Esophagus muscularis mucosa (tissue), 4 donors: ENCODE data around the gene SELENOH. TPM values are rescaled to one million over a fixed set of nuclear protein-coding genes. Genes with fewer than 3 reads are reported as not detected.
A peak's percentile ranks its signal among the peaks of the same experiment; 100 is the strongest.

ENCODE experiments used
- DNase-seq: peaks from one replicate; pipeline ENCODE4 v3.0.0-alpha.2; 2017; ENCODE audit errors: extremely low spot score
- H3K27ac ChIP-seq, 4 donors: fragments of 200-600 bp; sonication (generic); replicated peaks in 1 of 4; 1 replicate in 3 of 4; 2 replicates in 1 of 4; pipeline ENCODE4 v1.5.1; 2016 to 2019; ENCODE audit warnings: mild to moderate bottlenecking in 1 of 4
- H3K27me3 ChIP-seq, 4 donors: fragments of 200-600 bp; sonication (generic); one replicate each; pipeline versions ENCODE4 v1.5.1 to v1.6.0; 2016 to 2019
- H3K36me3 ChIP-seq, 4 donors: fragments of 200-600 bp; sonication (generic); one replicate each; pipeline ENCODE4 v1.5.1; 2016 to 2019
- H3K4me1 ChIP-seq, 4 donors: fragments of 200-600 bp; sonication (generic); one replicate each; pipeline ENCODE4 v1.5.1; 2016 to 2019
- H3K4me3 ChIP-seq, 4 donors: fragments of 200-600 bp; sonication (generic); 1 replicate in 2 of 4; 2 replicates in 2 of 4; pipeline ENCODE4 v1.5.1; 2016 to 2019; ENCODE audit warnings: mild to moderate bottlenecking in 4 of 4, moderate library complexity in 1 of 4
- H3K9me3 ChIP-seq, 4 donors: fragments of 200-600 bp; sonication (generic); 1 replicate in 3 of 4; 2 replicates in 1 of 4; pipeline ENCODE4 v1.5.1; 2016 to 2019
- EP300 ChIP-seq: sonication (generic); formaldehyde crosslinking; IDR thresholded peaks from one replicate; pipeline ENCODE4 v1.6.1; 2017; ENCODE audit warnings: antibody characterized with exemption
- POLR2A ChIP-seq: fragments of 450-650 bp; IDR thresholded peaks from one replicate; pipeline ENCODE4 v1.6.1; 2017; ENCODE audit warnings: antibody characterized with exemption, moderate library complexity, mild to moderate bottlenecking, low read depth
- POLR2AphosphoS5 ChIP-seq, 2 donors: sonication (generic); formaldehyde crosslinking; IDR thresholded peaks; one replicate each; pipeline ENCODE4 v1.6.1; 2017; ENCODE audit warnings: antibody characterized with exemption in 2 of 2
- WGBS: methylation state at CpG from one replicate; pipeline ENCODE4 v1.1.5; 2018; 5-methylcytosine and 5-hydroxymethylcytosine counted together
- intact Hi-C: fragments of 100-400 bp; cut with DNase I; formaldehyde crosslinking; loops from one replicate; pipeline ENCODE4 v1.15.1; 2023
- total RNA-seq, 4 donors: library from RNA; depleted of rRNA; stranded (reverse); fragments of >200 nt; gene quantifications; one replicate each; pipeline versions ENCODE4 v1.1.0 to v1.2.1, GENCODE V29; 2016
- TF ChIP-seq, protein P1 (sequence below), 3 experiments: fragments of 200-600 bp in 2 of 3; fragments of 450-650 bp in 1 of 3; sonication (generic) in 2 of 3; IDR thresholded peaks; one replicate each; pipeline ENCODE4 v1.5.1; 2017 to 2019; ENCODE audit warnings: antibody characterized with exemption in 3 of 3, mild to moderate bottlenecking in 2 of 3, moderate library complexity in 1 of 3

SELENOH gene
- total RNA-seq, 4 donors from 2014 or later: 71.4 to 109 (median 82.6) TPM

DNA sequence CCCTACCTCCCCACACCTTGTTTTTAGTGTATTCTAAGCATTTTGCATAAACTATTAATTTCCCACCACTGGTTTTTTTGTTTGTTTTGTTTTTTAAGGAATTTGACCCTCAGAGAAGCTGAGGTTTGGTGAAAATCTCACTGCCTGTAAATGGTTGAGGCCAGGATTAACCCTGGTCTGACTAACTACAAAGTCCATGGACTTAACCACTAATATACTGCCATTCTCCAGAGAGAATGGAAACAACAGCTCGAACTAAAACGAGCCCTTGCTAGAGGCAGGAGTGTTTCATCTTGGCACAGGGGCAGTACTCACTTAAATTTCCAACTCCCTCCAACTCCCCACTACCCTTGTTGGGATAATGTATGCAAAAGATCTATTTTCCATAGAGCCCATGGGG lies 23.3 kb downstream of the SELENOH start:
- Histone ChIP-seq H3K27ac (peak overlapping the region; percentile 88 to 92 (median 92)), H3K27me3 (no peaks in the 10 kb centered on the region), H3K9me3 (no peaks in the 10 kb centered on the region), H3K4me3 (peak overlapping the region; percentile 50 to 74 (median 72)), H3K4me1 (peaks cover 41 to 61% (median 58%) of the 10 kb centered on the region in 4 donors), H3K36me3 (no peaks in the 10 kb centered on the region)
- intact Hi-C loops: no loop called here
- 15% methylated on average over 2 of the region's 2 CpGs for WGBS
- TF ChIP-seq EP300 (no peak), POLR2AphosphoS5 (IDR thresholded peaks at IDR 0.05) (no peak), POLR2A (no peak)
- TF ChIP-seq, protein P1, sequence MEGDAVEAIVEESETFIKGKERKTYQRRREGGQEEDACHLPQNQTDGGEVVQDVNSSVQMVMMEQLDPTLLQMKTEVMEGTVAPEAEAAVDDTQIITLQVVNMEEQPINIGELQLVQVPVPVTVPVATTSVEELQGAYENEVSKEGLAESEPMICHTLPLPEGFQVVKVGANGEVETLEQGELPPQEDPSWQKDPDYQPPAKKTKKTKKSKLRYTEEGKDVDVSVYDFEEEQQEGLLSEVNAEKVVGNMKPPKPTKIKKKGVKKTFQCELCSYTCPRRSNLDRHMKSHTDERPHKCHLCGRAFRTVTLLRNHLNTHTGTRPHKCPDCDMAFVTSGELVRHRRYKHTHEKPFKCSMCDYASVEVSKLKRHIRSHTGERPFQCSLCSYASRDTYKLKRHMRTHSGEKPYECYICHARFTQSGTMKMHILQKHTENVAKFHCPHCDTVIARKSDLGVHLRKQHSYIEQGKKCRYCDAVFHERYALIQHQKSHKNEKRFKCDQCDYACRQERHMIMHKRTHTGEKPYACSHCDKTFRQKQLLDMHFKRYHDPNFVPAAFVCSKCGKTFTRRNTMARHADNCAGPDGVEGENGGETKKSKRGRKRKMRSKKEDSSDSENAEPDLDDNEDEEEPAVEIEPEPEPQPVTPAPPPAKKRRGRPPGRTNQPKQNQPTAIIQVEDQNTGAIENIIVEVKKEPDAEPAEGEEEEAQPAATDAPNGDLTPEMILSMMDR (IDR thresholded peaks at IDR 0.05): no peak
- DNase-seq: no peak

- WGBS: 14% methylated on average over 2 of the region's 2 CpGs
- no peak for DNase-seq
- H3K4me3 ChIP-seq: peak overlapping the region; percentile 50 to 74 (median 72)
- no peaks in the 10 kb centered on the region for H3K36me3 ChIP-seq
- no peaks in the 10 kb centered on the region for H3K9me3 ChIP-seq
- H3K27me3 ChIP-seq: no peaks in the 10 kb centered on the region
- intact Hi-C loops: no loop called here
- H3K4me1 ChIP-seq: peaks cover 45 to 66% (median 62%) of the 10 kb centered on the region in 4 donors
- no peak for TF ChIP-seq POLR2AphosphoS5 (IDR thresholded peaks at IDR 0.05)
- no peak for TF ChIP-seq POLR2A
- TF ChIP-seq EP300: no peak
- TF ChIP-seq, protein P1 (IDR thresholded peaks at IDR 0.05): no peak
- H3K27ac ChIP-seq: peak overlapping the region; percentile 88 to 92 (median 92)
Measured at GRCh38 chr11:57764972-57765371, 23.7 kb downstream of the SELENOH start.

GRCh38 chr11:57770793-57771192 lies 29.5 kb downstream of the SELENOH start:
- WGBS: 40% methylated on average over 1 of the region's 1 CpG
- TF ChIP-seq POLR2A: no peak
- TF ChIP-seq, protein P1 (IDR thresholded peaks at IDR 0.05): no peak
- no peak for TF ChIP-seq POLR2AphosphoS5 (IDR thresholded peaks at IDR 0.05)
- no peak for TF ChIP-seq EP300
- Histone ChIP-seq H3K4me3 (no peak overlapping the region), H3K9me3 (no peaks in the 10 kb centered on the region), H3K36me3 (no peaks in the 10 kb centered on the region), H3K4me1 (peaks cover 79 to 97% (median 94%) of the 10 kb centered on the region in 4 donors), H3K27me3 (no peaks in the 10 kb centered on the region), H3K27ac (no peak overlapping the region)
- no peak for DNase-seq
- intact Hi-C loops: no loop called here

GRCh38 chr11:57771365-57771764 lies 30.1 kb downstream of the SELENOH start:
- intact Hi-C loops: no loop called here
- TF ChIP-seq, protein P1 (IDR thresholded peaks at IDR 0.05): no peak
- TF ChIP-seq POLR2A: no peak
- TF ChIP-seq POLR2AphosphoS5 (IDR thresholded peaks at IDR 0.05): no peak
- TF ChIP-seq EP300: no peak
- Histone ChIP-seq H3K27me3 (no peaks in the 10 kb centered on the region), H3K9me3 (no peaks in the 10 kb centered on the region), H3K4me3 (no peak overlapping the region), H3K4me1 (peaks cover 79 to 97% (median 94%) of the 10 kb centered on the region in 4 donors), H3K27ac (no peak overlapping the region), H3K36me3 (no peaks in the 10 kb centered on the region)
- no peak for DNase-seq
- WGBS: 86% methylated on average over 3 of the region's 3 CpGs

- no peaks in the 10 kb centered on the region for H3K36me3 ChIP-seq
- no peak overlapping the region for H3K4me3 ChIP-seq
- intact Hi-C loops: no loop called here
- DNase-seq: no peak
- 61% methylated on average over 4 of the region's 4 CpGs for WGBS
- TF ChIP-seq POLR2AphosphoS5 (IDR thresholded peaks at IDR 0.05) (no peak), POLR2A (no peak), EP300 (no peak)
- TF ChIP-seq, protein P1 (IDR thresholded peaks at IDR 0.05): no peak
- H3K27me3 ChIP-seq: no peaks in the 10 kb centered on the region
- no peaks in the 10 kb centered on the region for H3K9me3 ChIP-seq
- H3K27ac ChIP-seq: peak overlapping the region in 1 of 4 donors; percentile 26
- H3K4me1 ChIP-seq: peaks cover 88 to 98% (median 94%) of the 10 kb centered on the region in 4 donors
Measured at GRCh38 chr11:57772562-57772961, 31.3 kb downstream of the SELENOH start.
